Endothelial cell of umbilical vein (primary cell): ENCODE results near the gene TNS1.

Source experiments
- EZH2 ChIP-seq: IDR thresholded peaks from 2 replicates; pipeline ENCODE4 v1.6.1; 2012; ENCODE audit warnings: borderline replicate concordance, low read depth, mild to moderate bottlenecking, moderate library complexity, low read length, inconsistent platforms; ENCODE audit not compliant: severe bottlenecking
- FOS ChIP-seq: IDR thresholded peaks from 2 replicates; pipeline ENCODE4 v1.6.1; 2011; ENCODE audit warnings: mild to moderate bottlenecking, low read length, moderate library complexity, borderline replicate concordance; ENCODE audit not compliant: insufficient read depth
- GATA2 ChIP-seq: IDR thresholded peaks from 2 replicates; pipeline ENCODE4 v1.7.0; 2011; ENCODE audit warnings: low read depth, mild to moderate bottlenecking, moderate library complexity, mixed read lengths, low read length; ENCODE audit not compliant: insufficient read length, insufficient read depth
- JUN ChIP-seq: IDR thresholded peaks from 2 replicates; pipeline ENCODE4 v1.6.1; 2011; ENCODE audit warnings: borderline replicate concordance, low read depth; ENCODE audit not compliant: insufficient read length, insufficient read depth
- POLR2A ChIP-seq: IDR thresholded peaks from 2 replicates; pipeline ENCODE4 v1.6.1; 2012; ENCODE audit warnings: low read depth, mild to moderate bottlenecking, control low read depth, low read length
- POLR2AphosphoS5 ChIP-seq: IDR thresholded peaks from 2 replicates; pipeline ENCODE4 v1.6.1; 2012; ENCODE audit warnings: low read depth, mild to moderate bottlenecking, control low read depth, low read length, moderate library complexity; ENCODE audit not compliant: insufficient read depth
- TF ChIP-seq, protein P1 (sequence below), 2 donors: IDR thresholded peaks; 1 replicate in 1 of 2; 2 replicates in 1 of 2; pipeline ENCODE4 v1.5.1; 2011; ENCODE audit warnings: low read length in 2 of 2, mild to moderate bottlenecking in 2 of 2, moderate library complexity in 2 of 2, control low read depth in 1 of 2, inconsistent platforms in 1 of 2, low read depth in 1 of 2; ENCODE audit not compliant: insufficient read depth in 1 of 2; ENCODE audit errors: extremely low read depth in 1 of 2
- TF ChIP-seq, protein P2 (sequence below): IDR thresholded peaks from 2 replicates; pipeline ENCODE4 v1.6.1; 2011; ENCODE audit not compliant: insufficient read depth, insufficient read length

DNA sequence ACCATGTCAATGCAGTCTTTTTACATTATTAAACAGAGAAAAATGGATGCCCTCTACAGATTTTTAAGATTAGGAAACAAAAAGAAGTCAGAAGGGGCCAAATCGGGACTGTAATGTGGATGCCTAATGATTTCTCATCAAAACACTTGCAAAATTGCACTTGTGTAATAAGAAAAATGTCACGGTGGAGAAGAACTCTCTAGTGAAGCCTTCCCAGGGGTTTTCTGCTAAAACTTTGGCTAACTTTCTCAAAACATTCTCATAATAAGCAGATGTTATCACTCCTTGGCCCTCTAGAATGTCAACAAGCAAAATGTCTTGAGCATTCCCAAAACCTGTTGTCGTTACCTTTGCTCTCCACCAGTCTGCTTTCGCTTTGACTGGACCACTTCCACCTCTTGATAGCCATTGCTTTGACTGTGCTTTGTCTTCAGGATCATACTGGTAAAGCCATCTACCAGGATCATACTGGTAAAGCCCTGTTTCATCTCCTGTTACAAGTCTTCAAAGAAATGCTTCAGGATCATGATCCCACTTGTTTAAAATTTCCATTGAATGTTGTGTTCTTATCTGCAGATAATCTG lies 226.8 kb downstream of the TNS1 start:
- no peak for TF ChIP-seq POLR2AphosphoS5
- TF ChIP-seq EZH2: no peak
- TF ChIP-seq, protein P1, sequence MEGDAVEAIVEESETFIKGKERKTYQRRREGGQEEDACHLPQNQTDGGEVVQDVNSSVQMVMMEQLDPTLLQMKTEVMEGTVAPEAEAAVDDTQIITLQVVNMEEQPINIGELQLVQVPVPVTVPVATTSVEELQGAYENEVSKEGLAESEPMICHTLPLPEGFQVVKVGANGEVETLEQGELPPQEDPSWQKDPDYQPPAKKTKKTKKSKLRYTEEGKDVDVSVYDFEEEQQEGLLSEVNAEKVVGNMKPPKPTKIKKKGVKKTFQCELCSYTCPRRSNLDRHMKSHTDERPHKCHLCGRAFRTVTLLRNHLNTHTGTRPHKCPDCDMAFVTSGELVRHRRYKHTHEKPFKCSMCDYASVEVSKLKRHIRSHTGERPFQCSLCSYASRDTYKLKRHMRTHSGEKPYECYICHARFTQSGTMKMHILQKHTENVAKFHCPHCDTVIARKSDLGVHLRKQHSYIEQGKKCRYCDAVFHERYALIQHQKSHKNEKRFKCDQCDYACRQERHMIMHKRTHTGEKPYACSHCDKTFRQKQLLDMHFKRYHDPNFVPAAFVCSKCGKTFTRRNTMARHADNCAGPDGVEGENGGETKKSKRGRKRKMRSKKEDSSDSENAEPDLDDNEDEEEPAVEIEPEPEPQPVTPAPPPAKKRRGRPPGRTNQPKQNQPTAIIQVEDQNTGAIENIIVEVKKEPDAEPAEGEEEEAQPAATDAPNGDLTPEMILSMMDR (IDR thresholded peaks at IDR 0.05; ENCODE audit: extremely low read depth in 1 of 2, insufficient read depth in 1 of 2, low read depth in 1 of 2, low read length in 2 of 2): no peak
- no peak for TF ChIP-seq POLR2A
- no peak for TF ChIP-seq JUN
- TF ChIP-seq, protein P2, sequence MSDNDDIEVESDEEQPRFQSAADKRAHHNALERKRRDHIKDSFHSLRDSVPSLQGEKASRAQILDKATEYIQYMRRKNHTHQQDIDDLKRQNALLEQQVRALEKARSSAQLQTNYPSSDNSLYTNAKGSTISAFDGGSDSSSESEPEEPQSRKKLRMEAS: no peak
- no peak for TF ChIP-seq FOS
- TF ChIP-seq GATA2: no peak
